Measurements from ENCODE around the gene TLCD4.
"Not testable (repeated sequence)": the region's sequence is repeated elsewhere in the genome, so short reads cannot be mapped to it uniquely, and the experiment has no call there.

Gene TLCD4

DNA sequence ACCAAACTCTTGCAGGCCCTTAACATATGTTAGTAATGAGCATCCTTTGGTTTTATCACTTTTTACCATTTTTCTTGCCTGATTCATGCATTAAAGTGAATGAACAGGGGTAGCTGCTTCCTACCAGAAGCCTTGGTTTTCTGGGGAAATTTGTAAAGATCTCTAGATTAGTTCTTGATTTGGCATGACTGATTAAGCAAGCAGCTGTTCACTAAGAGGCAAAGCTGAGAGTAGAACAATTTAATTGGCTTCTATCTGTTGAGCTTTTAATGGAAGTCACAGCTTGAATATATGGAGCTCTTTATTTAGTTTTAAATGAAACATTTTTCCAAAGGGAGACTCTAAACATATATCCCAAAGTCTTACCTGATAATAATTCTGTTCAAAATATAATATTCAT lies 23.6 kb downstream of the TLCD4 start:
- no peak for DNase-seq (ENCODE audit: low spot score)
- TF ChIP-seq, protein P1, sequence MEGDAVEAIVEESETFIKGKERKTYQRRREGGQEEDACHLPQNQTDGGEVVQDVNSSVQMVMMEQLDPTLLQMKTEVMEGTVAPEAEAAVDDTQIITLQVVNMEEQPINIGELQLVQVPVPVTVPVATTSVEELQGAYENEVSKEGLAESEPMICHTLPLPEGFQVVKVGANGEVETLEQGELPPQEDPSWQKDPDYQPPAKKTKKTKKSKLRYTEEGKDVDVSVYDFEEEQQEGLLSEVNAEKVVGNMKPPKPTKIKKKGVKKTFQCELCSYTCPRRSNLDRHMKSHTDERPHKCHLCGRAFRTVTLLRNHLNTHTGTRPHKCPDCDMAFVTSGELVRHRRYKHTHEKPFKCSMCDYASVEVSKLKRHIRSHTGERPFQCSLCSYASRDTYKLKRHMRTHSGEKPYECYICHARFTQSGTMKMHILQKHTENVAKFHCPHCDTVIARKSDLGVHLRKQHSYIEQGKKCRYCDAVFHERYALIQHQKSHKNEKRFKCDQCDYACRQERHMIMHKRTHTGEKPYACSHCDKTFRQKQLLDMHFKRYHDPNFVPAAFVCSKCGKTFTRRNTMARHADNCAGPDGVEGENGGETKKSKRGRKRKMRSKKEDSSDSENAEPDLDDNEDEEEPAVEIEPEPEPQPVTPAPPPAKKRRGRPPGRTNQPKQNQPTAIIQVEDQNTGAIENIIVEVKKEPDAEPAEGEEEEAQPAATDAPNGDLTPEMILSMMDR (IDR thresholded peaks at IDR 0.05): no peak
- Histone ChIP-seq H3K27ac (no peak overlapping the region), H3K4me3 (no peak overlapping the region)

DNA sequence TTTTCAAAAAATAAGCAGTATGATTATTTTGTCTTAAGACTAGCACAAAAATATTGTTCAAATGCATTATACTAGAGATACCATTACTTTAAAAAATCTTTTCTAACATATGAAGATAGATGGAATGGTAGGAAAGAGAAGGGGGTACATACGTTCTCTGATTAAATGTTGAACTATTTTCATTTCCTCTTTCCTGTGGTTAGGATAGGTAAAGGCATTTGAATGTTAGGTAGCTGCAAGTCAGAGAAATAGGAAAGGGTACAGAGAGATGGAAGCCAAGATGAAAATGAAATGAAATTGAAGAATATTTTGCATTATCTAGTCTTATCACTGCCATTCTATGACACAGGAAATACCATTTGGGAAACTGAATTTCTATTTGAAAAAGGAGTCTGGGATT lies 28.3 kb downstream of the TLCD4 start:
- DNase-seq (ENCODE audit: low spot score): no peak
- H3K4me3 ChIP-seq: no peak overlapping the region
- TF ChIP-seq, protein P1 (IDR thresholded peaks at IDR 0.05): no peak
- H3K27ac ChIP-seq: no peak overlapping the region

DNA sequence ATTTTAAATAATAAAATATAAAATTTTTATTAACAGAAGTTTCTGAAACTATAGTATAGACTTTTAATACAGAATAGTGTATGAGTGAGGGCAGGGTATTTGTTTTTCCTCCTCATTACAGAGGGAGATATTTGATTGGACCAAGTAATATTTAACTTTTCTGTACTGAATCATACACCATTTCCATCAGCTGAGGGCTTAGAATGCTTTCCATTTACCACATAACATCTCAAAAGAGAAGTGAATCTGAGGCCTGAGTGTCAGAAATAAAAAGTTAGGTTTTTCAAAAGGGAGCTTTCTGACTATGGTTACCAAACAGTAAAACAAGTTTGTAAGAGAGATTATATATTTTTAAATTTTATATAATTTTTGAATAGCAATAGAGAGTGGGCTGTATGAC lies 29.5 kb downstream of the TLCD4 start:
- TF ChIP-seq, protein P1 (IDR thresholded peaks at IDR 0.05): no peak
- no peak overlapping the region for H3K27ac ChIP-seq
- no peak for DNase-seq (ENCODE audit: low spot score)
- H3K4me3 ChIP-seq: no peak overlapping the region

DNA sequence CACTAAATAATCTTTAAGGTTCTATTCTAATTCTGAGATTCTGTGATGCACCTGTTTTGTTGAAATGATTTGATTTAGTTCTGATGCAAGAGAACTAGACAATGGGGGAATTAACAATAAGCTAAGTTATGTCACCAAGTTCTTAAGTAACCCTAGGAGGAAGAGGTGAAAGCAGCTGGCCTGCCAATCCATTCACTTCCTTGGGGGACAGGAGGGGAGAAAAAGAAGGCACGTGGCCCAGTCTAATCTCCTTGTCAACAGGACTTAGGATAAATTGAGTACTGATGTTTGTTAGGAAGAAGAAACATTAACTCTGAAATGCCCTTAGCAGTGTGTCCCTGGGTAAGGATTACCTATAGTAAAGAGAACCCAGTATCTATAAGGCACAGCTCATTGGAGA lies 36.9 kb downstream of the TLCD4 start:
- H3K27ac ChIP-seq: no peak overlapping the region
- TF ChIP-seq, protein P1 (IDR thresholded peaks at IDR 0.05): no peak
- no peak for DNase-seq (ENCODE audit: low spot score)
- H3K4me3 ChIP-seq: no peak overlapping the region

DNA sequence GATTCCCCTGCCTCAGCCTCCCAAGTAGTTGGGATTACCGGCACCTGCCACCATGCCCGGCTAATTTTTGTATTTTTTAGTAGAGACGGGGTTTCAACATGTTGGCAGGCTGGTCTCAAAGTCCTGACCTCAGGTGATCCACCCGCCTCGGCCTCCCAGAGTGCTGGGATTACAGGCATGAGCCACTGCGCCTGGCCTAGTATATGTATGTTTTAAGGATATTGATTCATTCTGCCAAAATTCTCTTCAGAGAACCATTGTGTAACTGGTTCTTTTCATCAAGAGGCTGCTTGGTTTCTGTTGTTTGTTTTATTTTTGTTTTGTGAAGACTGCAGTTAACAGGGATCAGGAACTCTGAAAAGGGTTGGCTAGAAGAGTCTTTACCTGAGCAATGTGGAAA lies 48.4 kb downstream of the TLCD4 start:
- not testable (repeated sequence) for H3K4me3 ChIP-seq; H3K27ac ChIP-seq; DNase-seq (ENCODE audit: low spot score)
